NT2/D1 (cell line): Measurements from ENCODE around the gene SF3B3.

ENCODE experiments used
- SUZ12 ChIP-seq: IDR thresholded peaks from 2 replicates; pipeline ENCODE4 v1.6.1; 2011; ENCODE audit not compliant: insufficient read length, insufficient read depth; ENCODE audit errors: extremely low read depth
- YY1 ChIP-seq: IDR thresholded peaks from 2 replicates; pipeline ENCODE4 v1.6.1; 2011; ENCODE audit not compliant: insufficient read length, insufficient read depth
- ZNF274 ChIP-seq: IDR thresholded peaks from 2 replicates; pipeline ENCODE4 v1.6.1; 2011; ENCODE audit warnings: mild to moderate bottlenecking, low read depth, low read length

DNA sequence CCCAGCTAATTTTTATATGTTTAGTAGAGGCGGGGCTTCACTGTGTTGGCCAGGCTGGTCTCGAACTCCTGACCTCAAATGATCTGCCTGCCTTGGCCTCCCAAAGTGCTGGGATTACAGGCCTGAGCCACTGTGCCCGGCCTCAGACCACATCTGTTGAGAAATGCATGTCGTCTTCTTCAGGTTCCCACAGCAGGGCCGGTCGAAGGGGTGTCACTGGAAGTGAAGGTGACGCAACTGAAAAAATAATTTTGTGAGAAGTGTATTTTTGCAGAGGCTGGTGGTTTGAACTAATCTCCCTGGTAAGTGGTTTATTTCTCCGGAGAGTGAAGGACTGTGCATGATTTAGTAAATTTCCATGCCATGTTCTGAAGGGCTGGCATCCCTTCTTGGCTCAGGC lies 89.3 kb downstream of the SF3B3 start:
- no peak for TF ChIP-seq ZNF274
- TF ChIP-seq YY1, result no peak
- TF ChIP-seq SUZ12, result no peak
